Measurements from ENCODE around the gene KIF18B.

DNA sequence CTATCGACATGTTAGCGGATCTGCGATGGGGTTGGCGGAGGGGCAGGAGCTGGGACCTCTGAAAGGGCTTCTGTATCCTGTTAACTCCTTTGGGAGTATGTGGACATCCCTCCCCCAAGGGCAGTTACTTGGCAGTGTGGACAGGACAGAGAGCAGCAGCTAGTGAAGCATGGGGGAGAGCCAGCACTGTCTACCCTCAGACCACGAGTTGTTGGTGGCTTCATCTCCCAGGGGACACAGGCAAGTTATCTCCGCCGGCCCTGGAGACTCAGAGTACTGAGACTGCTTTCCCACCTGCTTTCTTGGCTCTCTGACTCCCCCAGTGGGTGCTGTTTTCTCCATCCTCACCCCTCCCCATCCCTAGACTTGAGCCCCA lies 27.0 kb downstream of the KIF18B start:
- TF ChIP-seq ZNF235 (CRISPR knock-in tag; IDR thresholded peaks at IDR 0.05; ENCODE audit: borderline replicate concordance), result no peak
- no peak for TF ChIP-seq CREB1 (IDR thresholded peaks at IDR 0.05)
- TF ChIP-seq CREB1 (CRISPR knock-in tag; IDR thresholded peaks at IDR 0.05), result no peak
- TF ChIP-seq KMT2A (CRISPR knock-in tag; IDR thresholded peaks at IDR 0.05), result no peak
- TF ChIP-seq SP1 (IDR thresholded peaks at IDR 0.05), result no peak
- TF ChIP-seq SP1 (CRISPR knock-in tag; IDR thresholded peaks at IDR 0.05), result no peak
- TF ChIP-seq, protein P1, sequence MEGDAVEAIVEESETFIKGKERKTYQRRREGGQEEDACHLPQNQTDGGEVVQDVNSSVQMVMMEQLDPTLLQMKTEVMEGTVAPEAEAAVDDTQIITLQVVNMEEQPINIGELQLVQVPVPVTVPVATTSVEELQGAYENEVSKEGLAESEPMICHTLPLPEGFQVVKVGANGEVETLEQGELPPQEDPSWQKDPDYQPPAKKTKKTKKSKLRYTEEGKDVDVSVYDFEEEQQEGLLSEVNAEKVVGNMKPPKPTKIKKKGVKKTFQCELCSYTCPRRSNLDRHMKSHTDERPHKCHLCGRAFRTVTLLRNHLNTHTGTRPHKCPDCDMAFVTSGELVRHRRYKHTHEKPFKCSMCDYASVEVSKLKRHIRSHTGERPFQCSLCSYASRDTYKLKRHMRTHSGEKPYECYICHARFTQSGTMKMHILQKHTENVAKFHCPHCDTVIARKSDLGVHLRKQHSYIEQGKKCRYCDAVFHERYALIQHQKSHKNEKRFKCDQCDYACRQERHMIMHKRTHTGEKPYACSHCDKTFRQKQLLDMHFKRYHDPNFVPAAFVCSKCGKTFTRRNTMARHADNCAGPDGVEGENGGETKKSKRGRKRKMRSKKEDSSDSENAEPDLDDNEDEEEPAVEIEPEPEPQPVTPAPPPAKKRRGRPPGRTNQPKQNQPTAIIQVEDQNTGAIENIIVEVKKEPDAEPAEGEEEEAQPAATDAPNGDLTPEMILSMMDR (CRISPR knock-in tag; IDR thresholded peaks at IDR 0.05), result no peak
- no peak for TF ChIP-seq KAT7 (CRISPR knock-in tag; IDR thresholded peaks at IDR 0.05; ENCODE audit: borderline replicate concordance)
- no peak for TF ChIP-seq RFX5 (IDR thresholded peaks at IDR 0.05; ENCODE audit: low read depth, low read length)
- TF ChIP-seq, protein P2, sequence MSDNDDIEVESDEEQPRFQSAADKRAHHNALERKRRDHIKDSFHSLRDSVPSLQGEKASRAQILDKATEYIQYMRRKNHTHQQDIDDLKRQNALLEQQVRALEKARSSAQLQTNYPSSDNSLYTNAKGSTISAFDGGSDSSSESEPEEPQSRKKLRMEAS (IDR thresholded peaks at IDR 0.05), result no peak
- no peak for TF ChIP-seq NCOA5 (CRISPR knock-in tag; IDR thresholded peaks at IDR 0.05)
